HUDEP-2 (cell line): ENCODE data around the gene GPR83.
"Not testable (repeated sequence)": the region's sequence is repeated elsewhere in the genome, so short reads cannot be mapped to it uniquely, and the experiment has no call there.

Source experiments
- DNase-seq, 76 experiments: peaks; one replicate each; lab custom pipeline; 2025; ENCODE audit not compliant: unreplicated experiment in 76 of 76; lab: John Stamatoyannopoulos, UW

Gene GPR83

GRCh38 chr11:94400839-94401772, at the start of gene GPR83:
Gene GPR83 (minus strand): TSS chr11:94401419. CDS start chr11:94401247, 172 bp downstream.
- DNase-seq = no peak

DNA sequence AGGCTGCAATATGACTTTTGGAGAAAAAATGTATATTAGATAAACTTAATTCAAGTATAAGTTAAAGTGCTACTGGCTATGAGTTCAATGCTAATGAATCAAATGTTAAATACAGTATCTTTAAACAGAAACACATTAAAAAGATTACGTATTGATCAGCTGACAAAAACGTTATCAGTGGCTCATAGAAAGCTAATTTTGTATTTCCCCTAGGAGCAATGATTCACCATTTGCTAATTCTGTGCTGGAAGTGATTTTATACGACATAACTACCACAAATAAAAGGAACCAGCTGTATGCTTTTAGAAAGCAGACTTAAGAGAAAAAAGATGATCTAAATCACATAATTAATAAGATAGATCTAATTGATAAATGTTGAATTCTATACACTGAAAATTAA, 48.8 kb upstream of the GPR83 start:
- no peak for DNase-seq

DNA sequence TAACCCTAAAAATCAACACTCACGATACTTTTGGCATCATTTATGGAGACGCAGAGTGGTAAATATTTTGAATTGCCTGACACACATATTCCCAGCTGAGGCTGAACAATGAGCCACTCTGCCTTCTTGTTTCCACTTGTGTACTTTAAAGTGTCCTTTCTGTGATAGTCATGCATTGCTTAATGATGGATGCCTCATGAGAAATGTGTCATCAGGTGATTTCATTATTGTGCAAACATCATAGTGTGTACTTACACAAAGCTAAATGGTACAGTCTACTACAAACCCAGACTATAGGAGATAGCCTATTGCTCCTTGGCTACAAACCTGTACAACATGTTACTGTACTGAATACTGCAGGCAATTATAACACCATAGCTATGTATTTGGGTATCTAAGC, 48.2 kb upstream of the GPR83 start:
- no peak for DNase-seq

- no peak for DNase-seq
These were observed 47.8 kb upstream of the GPR83 start for GRCh38 chr11:94449029-94449428.

DNA sequence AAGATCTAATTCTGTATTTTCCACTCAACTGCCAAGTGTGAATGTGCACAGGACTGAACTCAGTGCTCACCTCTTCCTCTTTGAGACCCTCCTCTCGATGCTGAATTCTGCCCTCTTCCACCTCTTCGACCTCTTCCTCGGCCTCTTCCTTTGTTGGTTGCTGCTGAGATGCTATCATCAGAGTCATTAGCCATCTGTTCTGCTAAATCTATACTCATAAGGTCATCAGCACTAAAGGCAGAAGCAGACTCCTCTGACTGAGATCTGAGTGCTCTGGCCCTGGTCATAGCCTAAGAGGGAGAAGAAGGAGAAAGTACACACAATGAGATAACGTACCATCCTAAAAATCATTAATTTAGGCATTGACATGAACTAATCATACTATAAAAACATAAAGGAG, 45.9 kb upstream of the GPR83 start:
- no peak for DNase-seq

- DNase-seq = no peak
These were observed 44.4 kb upstream of the GPR83 start for GRCh38 chr11:94445641-94446040.

GRCh38 chr11:94433049-94433448, 31.8 kb upstream of the GPR83 start:
- DNase-seq = no peak

GRCh38 chr11:94424662-94425061, 23.4 kb upstream of the GPR83 start:
- DNase-seq = no peak

GRCh38 chr11:94424011-94424410, 22.8 kb upstream of the GPR83 start:
- no peak for DNase-seq

GRCh38 chr11:94423507-94423906, 22.3 kb upstream of the GPR83 start:
- DNase-seq = no peak

- DNase-seq = no peak
These were observed 17.0 kb upstream of the GPR83 start for GRCh38 chr11:94418123-94418765.

DNA sequence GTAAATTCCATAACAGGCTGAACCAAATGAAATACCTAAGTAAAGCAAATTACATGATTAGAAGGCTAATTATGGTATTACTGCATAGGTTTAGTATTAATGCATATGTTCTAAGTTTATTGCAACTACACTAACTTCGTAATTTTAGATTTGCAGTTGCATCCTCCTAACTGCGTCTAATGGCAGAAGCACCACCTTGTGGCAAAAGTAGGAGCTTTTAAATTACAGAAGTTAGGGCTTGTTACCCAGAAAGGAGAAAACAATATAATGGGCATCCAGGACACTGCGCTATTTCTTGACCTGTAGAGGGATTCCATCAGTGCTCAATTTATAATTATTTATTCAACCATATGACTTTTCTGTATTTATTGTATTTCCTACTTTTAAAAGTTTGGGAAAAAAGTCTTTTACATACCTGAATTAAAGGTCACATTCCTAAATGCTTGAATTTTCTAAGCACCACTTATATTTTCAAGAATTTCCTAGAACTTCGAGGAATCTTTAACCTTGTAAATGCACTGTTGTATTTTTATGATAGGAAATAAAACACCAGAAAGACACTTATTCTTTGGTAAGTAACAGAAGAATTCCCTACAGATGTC, 16.3 kb upstream of the GPR83 start:
- peak in 2 of 76 experiments; percentile 5 for DNase-seq

DNA sequence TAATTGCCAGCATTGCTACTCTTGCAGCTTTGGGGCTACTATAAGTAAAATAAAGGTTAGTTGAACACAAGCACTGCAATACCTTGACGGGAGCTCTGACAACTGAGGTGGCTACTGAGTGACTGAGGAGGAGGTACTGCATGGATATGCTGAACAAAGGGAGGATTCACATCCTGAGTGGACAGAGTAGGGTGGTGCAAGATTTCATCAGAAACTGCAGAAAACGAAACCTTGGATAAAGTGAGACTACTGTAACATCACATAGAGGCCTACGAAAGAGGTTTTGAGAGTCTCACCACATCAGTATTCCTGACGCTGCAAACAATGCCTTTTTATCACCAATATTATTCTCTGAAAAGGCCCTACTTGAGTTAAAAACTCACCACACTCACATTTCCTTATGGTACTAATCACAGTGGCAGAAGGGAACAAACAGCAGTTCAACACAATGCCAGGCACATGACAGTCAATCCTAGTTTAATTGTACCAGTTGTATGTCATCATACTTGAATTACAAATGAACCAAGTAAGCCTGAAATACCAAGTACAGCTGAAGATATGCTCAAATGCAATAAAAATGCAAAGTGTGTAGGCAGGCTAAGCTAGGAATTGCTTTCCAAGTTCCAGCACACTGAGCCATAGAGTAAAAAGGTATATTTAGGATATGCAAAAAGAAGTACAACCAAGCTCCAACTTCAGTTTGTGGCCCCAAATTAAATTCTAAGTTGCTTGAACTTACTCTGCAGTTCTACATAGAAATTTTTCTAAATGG, 4.0 kb upstream of the GPR83 start:
- DNase-seq = no peak

DNA sequence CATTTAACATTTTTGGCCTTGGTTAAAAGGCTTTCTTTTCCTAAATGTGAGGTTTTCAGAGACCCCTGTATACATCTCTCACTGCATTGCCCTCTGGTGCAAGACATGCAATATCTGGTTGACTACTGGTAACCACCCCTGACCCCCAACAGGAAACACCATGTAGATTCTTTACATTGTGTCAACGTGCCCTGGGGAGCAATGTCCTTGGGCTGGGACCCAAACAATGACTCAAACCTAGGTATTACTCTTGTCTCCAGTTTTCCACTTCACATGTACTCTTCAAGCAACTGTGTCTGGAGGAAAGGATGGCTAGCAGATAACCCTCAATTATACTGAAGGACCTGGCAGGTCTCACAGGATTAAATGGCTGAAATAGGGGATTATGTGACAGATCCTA, 1.1 kb upstream of the GPR83 start:
- no peak for DNase-seq

GRCh38 chr11:94401773-94402265, 600 bp upstream of the GPR83 start:
- no peak for DNase-seq

GRCh38 chr11:94400457-94400838, 771 bp downstream of the GPR83 start:
- DNase-seq = no peak

GRCh38 chr11:94400050-94400449, 1.2 kb downstream of the GPR83 start:
- DNase-seq = no peak

GRCh38 chr11:94398101-94398500, 3.1 kb downstream of the GPR83 start:
- DNase-seq = no peak

GRCh38 chr11:94396282-94396681, 4.9 kb downstream of the GPR83 start:
- DNase-seq = no peak

DNA sequence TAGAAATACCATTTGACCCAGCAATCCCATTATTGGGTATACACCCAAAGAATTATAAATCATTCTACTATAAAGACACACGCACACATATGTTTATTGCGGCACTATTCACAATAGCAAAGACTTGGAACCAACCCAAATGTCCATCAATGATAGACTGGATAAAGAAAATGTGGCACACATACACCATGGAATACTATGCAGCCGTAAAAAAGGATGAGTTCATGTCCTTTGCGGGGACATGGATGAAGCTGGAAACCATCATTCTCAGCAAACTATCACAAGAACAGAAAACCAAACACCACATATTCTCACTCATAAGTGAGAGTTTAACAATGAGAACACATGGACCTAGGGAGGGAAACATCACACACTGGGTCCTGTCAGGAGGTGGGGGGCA, 9.3 kb downstream of the GPR83 start:
- not testable (repeated sequence) for DNase-seq

DNA sequence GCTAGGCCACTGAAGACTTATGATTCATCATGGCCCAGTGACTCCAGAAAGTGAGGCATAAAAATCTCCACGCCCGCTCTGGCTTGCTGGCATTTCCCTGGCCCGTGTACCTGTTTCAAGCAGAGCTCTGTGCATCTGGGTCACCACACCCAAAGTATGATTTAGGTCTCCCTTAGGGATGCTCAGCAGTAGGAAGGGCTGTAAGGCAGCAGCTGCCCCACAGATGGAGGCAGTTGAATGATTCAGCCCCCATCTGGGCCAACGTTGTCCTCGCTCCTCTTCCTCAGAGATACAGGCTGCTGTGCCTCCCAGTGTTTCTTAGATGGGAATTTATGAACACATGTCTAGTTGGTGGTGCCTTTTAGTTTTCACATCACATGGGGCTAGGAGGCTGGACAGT, 21.6 kb downstream of the GPR83 start:
- DNase-seq = no peak
